OCI-LY1 (cell line): ENCODE results near the gene ME3.
"Not testable (repeated sequence)": the region's sequence is repeated elsewhere in the genome, so short reads cannot be mapped to it uniquely, and the experiment has no call there.

Experiments
- H2AFZ ChIP-seq: fragments of 200-600 bp; sonication (generic), shearing (Covaris generic); 2 replicates; pipeline ENCODE4 v1.6.0; 2014; ENCODE audit warnings: antibody characterized with exemption, mild to moderate bottlenecking, low read length
- H3F3A ChIP-seq: fragments of 200-600 bp; sonication (generic), shearing (Covaris generic); 2 replicates; pipeline ENCODE4 v1.6.0; 2014; ENCODE audit warnings: mild to moderate bottlenecking, antibody characterized with exemption, low read length, moderate library complexity; ENCODE audit not compliant: insufficient read depth
- H3K27ac ChIP-seq: fragments of 200-600 bp; sonication (generic); 2 replicates; pipeline ENCODE4 v1.5.1; 2014; ENCODE audit warnings: low read length, mixed run types, mild to moderate bottlenecking, low read depth; ENCODE audit not compliant: poor library complexity, severe bottlenecking
- H3K27me3 ChIP-seq: fragments of 200-600 bp; sonication (generic); 2 replicates; pipeline ENCODE4 v1.6.0; 2014; ENCODE audit warnings: antibody characterized with exemption, mild to moderate bottlenecking, low read length, moderate library complexity; ENCODE audit not compliant: insufficient read depth
- H3K36me3 ChIP-seq: fragments of 200-600 bp; sonication (generic); 2 replicates; pipeline ENCODE4 v1.6.1; 2014; ENCODE audit warnings: mild to moderate bottlenecking, antibody characterized with exemption, low read length, moderate library complexity, mixed read lengths; ENCODE audit not compliant: insufficient read depth
- H3K4me1 ChIP-seq: fragments of 200-600 bp; sonication (generic); 2 replicates; pipeline ENCODE4 v1.5.1; 2014; ENCODE audit warnings: mild to moderate bottlenecking, low read length, moderate library complexity; ENCODE audit not compliant: insufficient read depth, severe bottlenecking
- H3K4me2 ChIP-seq: fragments of 200-600 bp; sonication (generic), shearing (Covaris generic); 2 replicates; pipeline ENCODE4 v1.6.1; 2014; ENCODE audit warnings: low read length
- H3K4me3 ChIP-seq: fragments of 200-600 bp; sonication (generic); 2 replicates; pipeline ENCODE4 v1.5.1; 2014; ENCODE audit warnings: low read length, low read depth, mild to moderate bottlenecking, mixed read lengths; ENCODE audit not compliant: poor library complexity, severe bottlenecking
- H3K79me2 ChIP-seq: fragments of 200-600 bp; shearing (Covaris generic); 2 replicates; pipeline ENCODE4 v1.6.1; 2016; ENCODE audit warnings: mixed run types, low read length, mixed read lengths; ENCODE audit not compliant: insufficient read depth
- H3K9ac ChIP-seq: fragments of 200-600 bp; sonication (generic), shearing (Covaris generic); 2 replicates; pipeline ENCODE4 v1.6.1; 2014; ENCODE audit warnings: mild to moderate bottlenecking, low read length, mixed read lengths
- H3K9me2 ChIP-seq: fragments of 200-600 bp; sonication (generic), shearing (Covaris generic); 2 replicates; pipeline ENCODE4 v1.6.1; 2014; ENCODE audit warnings: low read depth, mild to moderate bottlenecking, low read length, mixed read lengths
- H3K9me3 ChIP-seq: fragments of 200-600 bp; shearing (Covaris generic); 2 replicates; pipeline ENCODE4 v1.6.1; 2014; ENCODE audit warnings: low read length, mixed read lengths
- H4K20me1 ChIP-seq: fragments of 200-600 bp; sonication (generic), shearing (Covaris generic); 2 replicates; pipeline ENCODE4 v1.6.0; 2016; ENCODE audit warnings: mild to moderate bottlenecking, low read length; ENCODE audit not compliant: insufficient read depth
- CTCF ChIP-seq: fragments of 200-600 bp; sonication (generic), shearing (Covaris generic); IDR thresholded peaks from 2 replicates; pipeline ENCODE4 v1.5.1; 2017; ENCODE audit warnings: mild to moderate bottlenecking, antibody characterized with exemption, low read length, moderate library complexity, mixed read lengths
- EZH2 ChIP-seq: fragments of 200-600 bp; sonication (generic), shearing (Covaris generic); IDR thresholded peaks from 2 replicates; pipeline ENCODE4 v1.8.0; 2017; ENCODE audit warnings: borderline replicate concordance, mixed run types, mild to moderate bottlenecking, antibody characterized with exemption, low read length, moderate library complexity, mixed read lengths

ME3 gene

GRCh38 chr11:86565388-86565787 lies 107.0 kb downstream of the ME3 start:
- Histone ChIP-seq H3K36me3 (no peaks in the 10 kb centered on the region), H3K4me3 (no peak overlapping the region), H3K27ac (no peak overlapping the region), H2AFZ (no peak overlapping the region), H4K20me1 (no peaks in the 10 kb centered on the region), H3K79me2 (no peaks in the 10 kb centered on the region), H3F3A (no peaks in the 10 kb centered on the region), H3K4me2 (no peak overlapping the region), H3K27me3 (no peaks in the 10 kb centered on the region), H3K4me1 (no peaks in the 10 kb centered on the region), H3K9me2 (no peaks in the 10 kb centered on the region), H3K9me3 (no peaks in the 10 kb centered on the region), H3K9ac (no peak overlapping the region)
- TF ChIP-seq EZH2 (no peak), CTCF (no peak)

GRCh38 chr11:86562842-86563241 lies 109.6 kb downstream of the ME3 start:
- not testable (repeated sequence) for H3K9me2 ChIP-seq, H3K27me3 ChIP-seq, H4K20me1 ChIP-seq, H3K4me1 ChIP-seq, H3K27ac ChIP-seq, H3K9ac ChIP-seq, H3K9me3 ChIP-seq, H3K79me2 ChIP-seq, H3K36me3 ChIP-seq, H3F3A ChIP-seq, H2AFZ ChIP-seq, H3K4me3 ChIP-seq, H3K4me2 ChIP-seq

- Histone ChIP-seq H3K9me3 (no peaks in the 10 kb centered on the region), H3F3A (no peaks in the 10 kb centered on the region), H3K9me2 (no peaks in the 10 kb centered on the region), H3K4me2 (no peak overlapping the region), H3K4me1 (no peaks in the 10 kb centered on the region), H3K36me3 (no peaks in the 10 kb centered on the region), H3K4me3 (no peak overlapping the region), H3K79me2 (no peaks in the 10 kb centered on the region), H3K9ac (no peak overlapping the region), H3K27ac (no peak overlapping the region), H3K27me3 (no peaks in the 10 kb centered on the region), H4K20me1 (no peaks in the 10 kb centered on the region), H2AFZ (no peak overlapping the region)
- TF ChIP-seq CTCF (no peak), EZH2 (no peak)
Observed at GRCh38 chr11:86559311-86559945, 113.0 kb downstream of the ME3 start.

GRCh38 chr11:86558841-86559240 lies 113.6 kb downstream of the ME3 start:
- H3K36me3 ChIP-seq, result no peaks in the 10 kb centered on the region
- no peak overlapping the region for H3K9ac ChIP-seq
- H3K4me2 ChIP-seq, result no peak overlapping the region
- H3K9me2 ChIP-seq, result no peaks in the 10 kb centered on the region
- H4K20me1 ChIP-seq, result no peaks in the 10 kb centered on the region
- no peaks in the 10 kb centered on the region for H3K27me3 ChIP-seq
- no peak overlapping the region for H2AFZ ChIP-seq
- H3K4me1 ChIP-seq, result no peaks in the 10 kb centered on the region
- TF ChIP-seq CTCF (no peak), EZH2 (no peak)
- no peak overlapping the region for H3K27ac ChIP-seq
- no peak overlapping the region for H3K4me3 ChIP-seq
- H3K79me2 ChIP-seq, result no peaks in the 10 kb centered on the region
- no peaks in the 10 kb centered on the region for H3F3A ChIP-seq
- H3K9me3 ChIP-seq, result no peaks in the 10 kb centered on the region
